NCI-H146 treated with DMSO at 0.1 percent for 48 hours (cell line): ENCODE results near the gene CNN2.
"Not testable (repeated sequence)": the region's sequence is repeated elsewhere in the genome, so short reads cannot be mapped to it uniquely, and the experiment has no call there.

Experiments
- DNase-seq: peaks from one replicate; lab custom pipeline; 2025; ENCODE audit not compliant: unreplicated experiment; lab: John Stamatoyannopoulos, UW

Gene CNN2

DNA sequence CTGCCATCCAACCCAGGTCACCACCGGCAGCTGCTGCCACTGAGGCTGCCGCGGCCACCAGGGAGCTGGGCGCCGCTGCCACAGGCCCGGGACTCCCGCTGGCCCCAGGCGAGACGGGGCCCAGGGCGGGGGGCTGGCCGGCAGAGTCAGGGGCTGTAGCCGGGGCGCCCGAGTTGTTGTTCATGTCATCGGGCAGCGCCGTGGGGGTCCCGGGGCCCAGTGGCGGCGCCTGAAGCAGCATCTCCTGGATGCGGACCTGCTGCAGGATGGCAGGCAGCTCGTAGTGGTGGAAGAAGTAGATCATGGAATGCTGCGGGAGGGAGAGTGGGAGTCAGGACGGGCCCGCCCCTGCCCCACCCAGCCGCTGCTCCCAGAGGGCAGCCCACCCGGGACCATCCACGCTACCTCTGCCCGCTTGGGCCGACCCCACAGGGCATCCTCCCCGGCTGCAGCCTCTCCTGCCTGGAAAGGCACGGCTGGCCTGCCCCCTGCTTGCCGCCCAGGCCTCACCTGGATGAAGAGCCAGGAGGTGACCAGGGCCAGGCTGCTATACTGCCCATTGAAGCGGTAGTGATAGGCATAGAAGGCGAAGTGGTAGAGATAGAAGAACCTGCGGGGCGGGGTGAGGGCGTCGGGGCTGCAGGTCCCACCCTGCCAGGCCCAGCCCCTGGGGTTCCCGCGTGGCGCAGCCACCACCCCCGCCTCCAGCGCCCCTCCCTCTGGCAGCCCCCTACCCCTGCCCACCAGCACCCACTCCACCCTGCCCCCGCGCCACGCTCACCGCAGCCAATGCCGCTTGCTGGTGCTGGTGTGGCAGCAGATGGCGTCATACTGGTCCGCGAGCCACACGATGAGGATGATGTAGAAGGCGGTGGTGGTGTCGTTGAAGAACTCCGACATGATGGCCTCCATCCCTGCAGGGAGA is 15.6 kb upstream of the CNN2 start:
- no peak for DNase-seq

GRCh38 chr19:1011831-1012333 is 14.5 kb upstream of the CNN2 start:
- DNase-seq, result no peak

GRCh38 chr19:1012334-1012733 is 14.1 kb upstream of the CNN2 start:
- no peak for DNase-seq

DNA sequence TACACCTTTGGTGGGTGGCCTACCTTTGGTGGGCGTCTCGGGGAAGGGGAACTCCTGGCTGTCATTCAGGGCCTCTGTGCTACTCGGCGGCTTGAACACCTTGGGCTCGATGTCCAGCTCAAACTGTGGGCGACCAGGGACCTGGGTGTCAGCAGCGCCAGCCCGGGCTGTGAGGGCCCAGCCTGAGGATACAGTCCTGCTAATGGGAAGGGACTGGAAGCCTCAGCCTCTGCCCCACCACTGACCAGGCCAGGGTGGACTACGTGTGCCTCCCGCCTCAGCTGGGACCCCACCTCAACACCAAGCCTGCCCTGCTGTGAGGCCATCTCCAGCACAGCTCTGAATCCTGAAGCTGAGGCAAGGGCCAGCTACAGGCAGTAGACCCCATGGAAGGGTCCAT is 13.2 kb upstream of the CNN2 start:
- no peak for DNase-seq

DNA sequence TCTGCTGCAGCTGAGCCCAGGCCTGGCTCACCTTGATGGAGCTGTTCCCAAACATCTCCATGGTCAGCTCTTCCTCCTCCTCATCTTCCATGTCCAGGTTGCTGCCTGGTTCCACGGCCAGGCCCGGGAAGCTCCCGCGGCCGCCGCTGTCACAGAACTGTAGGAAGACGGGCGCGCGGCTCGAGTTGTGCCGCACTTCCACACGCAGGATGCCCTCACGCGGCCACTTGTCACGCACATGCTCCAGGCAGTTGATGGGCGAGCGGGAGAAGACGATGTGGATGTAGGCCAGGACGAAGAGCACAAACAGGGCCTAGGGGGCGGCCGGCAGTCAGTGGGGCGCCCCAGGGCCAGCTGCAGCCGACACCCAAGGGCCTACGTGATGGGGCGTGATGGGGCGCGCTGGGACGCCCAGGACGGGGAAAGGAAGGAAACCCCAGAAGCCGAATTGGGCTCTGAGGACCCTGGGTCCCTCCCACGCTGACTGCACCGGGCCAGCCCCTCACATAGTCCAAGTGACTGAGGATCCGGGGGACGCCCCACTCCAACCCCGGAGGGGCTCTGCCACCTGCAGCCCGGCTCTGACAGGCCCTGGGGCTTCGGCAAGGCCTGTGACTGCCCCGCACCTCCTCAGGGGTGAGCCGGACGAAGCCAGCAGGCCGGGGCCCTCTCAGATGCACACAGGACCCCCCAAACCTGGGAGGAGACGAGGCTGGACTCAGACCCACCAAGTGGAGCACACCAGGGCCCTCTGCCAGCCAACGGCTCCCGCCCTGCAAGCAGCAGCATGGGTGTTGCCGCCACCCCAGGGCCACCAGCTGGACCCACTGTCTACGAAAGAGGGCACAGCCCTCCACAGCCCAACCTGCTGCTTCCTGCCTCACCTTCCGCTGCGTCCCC is 12.0 kb upstream of the CNN2 start:
- no peak for DNase-seq

DNA sequence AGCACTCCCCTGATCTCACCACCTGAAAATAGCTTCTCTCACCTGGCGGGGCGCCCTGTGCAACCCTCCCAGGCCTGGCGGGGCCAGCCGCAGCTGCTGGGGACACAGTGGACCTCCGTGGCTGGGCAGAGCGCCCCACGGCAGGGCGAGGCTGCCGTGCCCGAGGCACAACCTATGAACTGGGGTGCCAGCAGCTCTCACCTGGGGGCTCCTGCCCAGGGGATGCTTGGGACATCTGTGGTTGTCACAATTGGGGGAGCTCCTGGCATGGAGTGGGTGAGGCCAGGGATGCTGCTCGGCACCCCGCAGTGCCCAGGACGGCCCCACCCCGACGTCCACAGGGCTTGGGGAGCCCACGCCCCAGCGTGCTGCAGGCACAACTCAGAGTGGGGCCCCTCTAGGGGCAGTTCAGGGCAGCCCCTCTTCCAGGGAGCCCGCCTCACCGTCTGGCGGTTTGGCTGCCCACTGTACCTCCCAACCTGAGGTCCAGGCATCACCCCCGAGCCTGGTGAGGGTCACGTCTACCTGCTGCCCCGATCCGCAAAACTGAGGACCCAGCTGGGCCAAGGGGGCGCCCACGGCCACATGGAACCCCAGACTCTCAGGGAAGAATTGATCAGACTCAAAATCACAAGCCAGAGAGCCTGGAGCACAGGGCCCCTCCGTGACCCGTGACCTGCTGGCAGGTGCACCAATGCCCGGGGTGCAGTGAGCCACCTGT is 11.2 kb upstream of the CNN2 start:
- DNase-seq, result no peak

DNA sequence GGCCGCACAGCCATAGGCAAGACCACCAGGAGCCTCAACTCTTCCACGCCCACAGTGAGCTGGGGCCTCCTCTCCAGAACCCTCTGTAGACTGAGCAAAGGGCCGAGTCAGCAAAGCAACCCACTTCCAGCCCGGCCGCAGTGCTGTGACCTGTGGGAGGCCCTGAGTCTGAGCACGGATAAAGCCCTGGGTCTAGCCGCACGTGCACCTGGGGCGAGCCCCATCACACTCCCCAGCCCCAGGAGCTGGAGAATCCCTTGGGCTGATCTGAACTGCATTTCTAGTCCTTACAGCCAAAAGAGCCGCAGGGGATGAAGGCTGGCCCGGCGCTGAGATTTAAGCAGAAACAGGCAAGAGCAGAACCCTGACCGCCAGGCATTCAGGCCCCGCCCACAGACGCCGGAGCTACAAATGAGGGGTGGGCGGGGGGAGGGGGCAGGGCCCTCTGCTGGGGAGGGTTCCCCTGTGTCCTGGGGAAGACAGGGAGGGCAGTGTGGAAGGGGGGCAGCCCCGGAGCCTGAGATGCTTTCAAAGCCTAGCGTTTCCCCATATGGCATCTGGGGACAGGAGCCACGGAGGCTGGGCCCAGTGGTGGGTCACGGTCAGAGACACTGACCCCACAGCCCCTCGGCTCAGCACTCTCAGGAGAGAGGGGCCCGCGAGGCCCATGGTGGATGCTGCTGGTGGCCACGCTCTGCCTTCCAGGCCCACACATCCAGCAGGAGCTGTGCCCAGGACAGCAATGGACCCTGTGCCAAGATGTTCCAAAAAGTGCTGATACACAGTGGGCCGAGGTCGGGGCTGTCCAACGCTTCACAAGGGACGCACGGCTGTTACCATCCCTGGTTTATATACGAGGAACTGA is 10.4 kb upstream of the CNN2 start:
- no peak for DNase-seq

- DNase-seq, result no peak
These were observed 9.7 kb upstream of the CNN2 start for GRCh38 chr19:1016647-1017114.

GRCh38 chr19:1017115-1017905 is 9.1 kb upstream of the CNN2 start:
- no peak for DNase-seq

GRCh38 chr19:1017906-1018305 is 8.5 kb upstream of the CNN2 start:
- DNase-seq, result no peak

DNA sequence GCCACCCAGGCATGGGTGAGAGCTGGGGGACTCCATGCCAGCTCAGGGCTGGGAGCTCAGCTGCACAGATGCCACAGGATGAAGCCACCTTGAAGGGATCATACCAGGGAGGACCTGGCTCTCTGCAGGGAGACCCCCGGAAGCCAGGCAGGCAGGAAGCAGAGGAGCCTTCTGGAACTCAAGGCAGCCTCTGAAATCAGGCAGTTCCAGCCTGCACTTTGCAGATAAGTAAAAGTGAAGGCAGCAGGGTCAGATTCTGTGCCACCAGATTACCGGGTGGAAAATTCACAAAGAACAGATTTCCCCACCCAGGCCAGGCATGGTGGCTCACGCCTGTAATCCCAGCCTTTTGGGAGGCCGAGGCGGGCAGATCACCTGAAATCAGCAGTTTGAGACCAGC is 8.0 kb upstream of the CNN2 start:
- DNase-seq, result no peak

- no peak for DNase-seq
These were observed 7.3 kb upstream of the CNN2 start for GRCh38 chr19:1018932-1019615.

- no peak for DNase-seq
These were observed 6.8 kb upstream of the CNN2 start for GRCh38 chr19:1019616-1019961.

DNA sequence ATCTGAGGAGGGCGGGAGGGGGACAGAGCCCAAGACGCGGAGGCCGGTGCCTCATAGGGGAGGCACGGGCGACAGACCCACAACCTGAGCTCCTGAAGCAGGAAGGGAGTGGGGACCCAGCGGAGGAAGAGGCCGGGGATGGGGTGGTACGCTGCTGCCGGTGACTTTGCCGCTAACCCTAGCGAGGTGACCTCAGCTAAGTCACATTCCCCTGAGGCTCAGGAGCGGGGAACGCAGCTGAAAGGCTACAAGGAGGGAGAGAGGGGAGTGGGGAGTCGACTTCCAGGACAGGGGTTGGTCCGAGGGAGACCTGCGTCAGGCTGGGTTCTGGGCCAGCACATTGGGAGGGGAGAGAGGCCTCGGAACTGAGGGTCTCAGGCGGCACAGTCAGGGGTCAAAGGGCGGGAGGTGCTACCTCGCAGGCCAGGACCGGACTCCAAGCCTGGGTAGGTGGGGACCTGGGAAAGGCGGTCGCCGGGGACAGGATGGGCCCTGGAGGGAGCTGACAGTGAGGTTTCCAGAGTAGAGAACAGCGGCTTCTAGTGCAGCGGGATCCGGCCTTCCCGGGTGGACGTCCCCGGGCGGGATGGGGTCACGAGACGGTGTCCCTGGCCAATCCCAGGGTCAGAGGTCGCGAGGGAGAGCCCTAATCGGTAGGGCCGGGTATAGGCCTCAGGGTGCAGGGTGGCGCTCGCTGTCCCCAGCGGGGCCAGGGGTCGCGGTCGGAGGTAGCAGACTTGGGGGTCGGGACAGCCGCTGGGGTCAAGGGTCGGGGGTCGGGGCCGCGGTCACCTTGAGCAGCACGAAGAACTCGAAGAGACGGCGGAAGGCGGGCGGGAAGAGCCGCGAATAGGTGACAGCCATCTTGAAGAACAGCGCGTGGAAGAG is 6.2 kb upstream of the CNN2 start:
- DNase-seq, result no peak

GRCh38 chr19:1020868-1021425 is 5.5 kb upstream of the CNN2 start, which contains the start of gene TMEM259:
Gene TMEM259 (minus strand): TSS chr19:1021123. CDS start chr19:1020996, 127 bp downstream.
- DNase-seq, result peak; percentile 81

DNA sequence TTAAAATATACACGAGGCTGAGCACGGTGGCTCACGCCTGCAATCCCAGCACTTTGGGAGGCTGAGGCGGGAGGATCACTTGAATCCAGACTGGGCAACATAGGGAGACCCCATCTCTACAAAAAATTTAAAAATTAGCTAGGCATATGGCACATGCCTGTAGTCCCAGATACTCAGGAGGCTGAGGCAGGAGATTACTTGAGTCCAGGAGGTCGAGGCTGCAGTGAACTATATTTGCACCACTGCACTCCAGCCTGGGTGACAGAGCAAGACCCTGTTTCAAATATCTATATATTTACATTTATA is 2.6 kb upstream of the CNN2 start:
- DNase-seq, result not testable (repeated sequence)

- not testable (repeated sequence) for DNase-seq
These were observed 1.3 kb upstream of the CNN2 start for GRCh38 chr19:1025080-1025479.
